SK-N-SH treated with all-trans-retinoic acid at 6 μM for 48 hours (cell line): ENCODE measurements around the gene DHX34.

Experiments
- ATAC-seq: fragments of 200-7000 bp; cut with Tn5 transposase; 3 replicates; pipeline ENCODE4 v1.9.1; 2020; ENCODE audit warnings: mild to moderate bottlenecking, moderate library complexity
- ARNTL ChIP-seq: fragments of 450-650 bp; formaldehyde crosslinking; IDR thresholded peaks from 2 replicates; pipeline ENCODE4 v1.5.0; 2020; ENCODE audit warnings: low read depth, mild to moderate bottlenecking, moderate library complexity, borderline replicate concordance
- BACH2 ChIP-seq: fragments of 250-450 bp; sonication (Bioruptor Pico); IDR thresholded peaks from 2 replicates; pipeline ENCODE4 v1.9.0; 2021; ENCODE audit warnings: mild to moderate bottlenecking, borderline replicate concordance
- CREB5 ChIP-seq: fragments of 250-450 bp; sonication (Bioruptor Pico); IDR thresholded peaks from 2 replicates; pipeline ENCODE4 v1.5.1; 2020; ENCODE audit warnings: low read depth, mild to moderate bottlenecking, moderate library complexity
- CSRNP3 ChIP-seq: fragments of 250-450 bp; sonication (Bioruptor Pico); IDR thresholded peaks from 2 replicates; pipeline ENCODE4 v1.5.1; 2021; ENCODE audit warnings: mild to moderate bottlenecking, moderate library complexity
- ESRRG ChIP-seq: fragments of 250-450 bp; sonication (Bioruptor Pico); IDR thresholded peaks from 2 replicates; pipeline ENCODE4 v1.6.1; 2021; ENCODE audit warnings: mild to moderate bottlenecking
- GLIS3 ChIP-seq: fragments of 250-450 bp; sonication (Bioruptor Pico); IDR thresholded peaks from 2 replicates; pipeline ENCODE4 v1.5.0; 2020; ENCODE audit warnings: mild to moderate bottlenecking, moderate library complexity
- OSR1 ChIP-seq: fragments of 250-450 bp; sonication (Bioruptor Pico); IDR thresholded peaks from 2 replicates; pipeline ENCODE4 v1.8.0; 2022; ENCODE audit warnings: moderate library complexity, mild to moderate bottlenecking, inconsistent platforms
- PATZ1 ChIP-seq: fragments of 250-450 bp; sonication (Bioruptor Pico); IDR thresholded peaks from 2 replicates; pipeline ENCODE4 v1.8.0; 2020; ENCODE audit warnings: mild to moderate bottlenecking, moderate library complexity, borderline replicate concordance
- POU6F1 ChIP-seq: fragments of 250-450 bp; sonication (Bioruptor Pico); IDR thresholded peaks from 2 replicates; pipeline ENCODE4 v1.8.0; 2021; ENCODE audit warnings: low read depth, mild to moderate bottlenecking, moderate library complexity, borderline replicate concordance
- PPARA ChIP-seq: fragments of 250-450 bp; sonication (Bioruptor Pico); IDR thresholded peaks from 2 replicates; pipeline ENCODE4 v1.5.0; 2020; ENCODE audit warnings: mild to moderate bottlenecking, borderline replicate concordance
- SNAI2 ChIP-seq: fragments of 250-450 bp; sonication (Bioruptor Pico); IDR thresholded peaks from 2 replicates; pipeline ENCODE4 v1.5.0; 2020; ENCODE audit warnings: mild to moderate bottlenecking, moderate library complexity
- TOX ChIP-seq: fragments of 250-450 bp; sonication (Bioruptor Pico); IDR thresholded peaks from 2 replicates; pipeline ENCODE4 v1.8.0; 2021; ENCODE audit warnings: mild to moderate bottlenecking, moderate library complexity, borderline replicate concordance
- TSHZ2 ChIP-seq: fragments of 250-450 bp; sonication (Bioruptor Pico); IDR thresholded peaks from 2 replicates; pipeline ENCODE4 v1.5.0; 2020; ENCODE audit warnings: mild to moderate bottlenecking, moderate library complexity
- ZFP30 ChIP-seq: fragments of 450-650 bp; formaldehyde crosslinking; IDR thresholded peaks from 2 replicates; pipeline ENCODE4 v1.5.0; 2022; ENCODE audit warnings: mild to moderate bottlenecking, moderate library complexity
- ZNF565 ChIP-seq: fragments of 450-650 bp; formaldehyde crosslinking; conservative IDR thresholded peaks from 2 replicates; pipeline ENCODE4 v1.5.0; 2020; ENCODE audit warnings: low read depth, mild to moderate bottlenecking, moderate library complexity
- ZNF8 ChIP-seq: fragments of 450-650 bp; formaldehyde crosslinking; IDR thresholded peaks from 2 replicates; pipeline ENCODE4 v1.5.0; 2020; ENCODE audit warnings: mild to moderate bottlenecking, moderate library complexity

Gene DHX34

GRCh38 chr19:47417107-47417745, 68.1 kb downstream of the DHX34 start (continued):
- no peak for TF ChIP-seq POU6F1
- TF ChIP-seq ZNF565, result no peak
- TF ChIP-seq TOX (CRISPR knock-in tag), result no peak
- TF ChIP-seq, all 23 proteins: peak for 0

- TF ChIP-seq BACH2 (no peak), GLIS3 (CRISPR knock-in tag) (no peak), ZNF8 (no peak), OSR1 (CRISPR knock-in tag) (no peak), SNAI2 (CRISPR knock-in tag) (no peak), PPARA (CRISPR knock-in tag) (no peak), CSRNP3 (CRISPR knock-in tag) (no peak), PATZ1 (CRISPR knock-in tag) (no peak), ZNF565 (no peak), POU6F1 (no peak), TSHZ2 (CRISPR knock-in tag) (no peak)
- no peak; the same call in 1 of the 3 replicates for ATAC-seq
These were observed 68.9 kb downstream of the DHX34 start for GRCh38 chr19:47417746-47418691.

- ATAC-seq, result peak; percentile 8; the same call in 2 of the 3 replicates
These were observed 69.5 kb downstream of the DHX34 start for GRCh38 chr19:47418692-47419029.

More at GRCh38 chr19:47418692-47419029, 69.5 kb downstream of the DHX34 start:
- TF ChIP-seq TOX (CRISPR knock-in tag), result no peak
- TF ChIP-seq ESRRG, result no peak
- TF ChIP-seq SNAI2 (CRISPR knock-in tag), result no peak
- TF ChIP-seq ARNTL (CRISPR knock-in tag), result no peak
- no peak for TF ChIP-seq CREB5 (CRISPR knock-in tag)
- no peak for TF ChIP-seq ZNF565
- TF ChIP-seq ZFP30 (CRISPR knock-in tag), result no peak
